ENCODE results near the gene AP1S1.
"Not testable (repeated sequence)": the region's sequence is repeated elsewhere in the genome, so short reads cannot be mapped to it uniquely, and the experiment has no call there.

Gene AP1S1

GRCh38 chr7:101171442-101171837 lies 17.2 kb downstream of the AP1S1 start:
- DNase-seq (ENCODE audit: low read depth) = no peak

- DNase-seq (ENCODE audit: low read depth) = no peak
These were observed 18.0 kb downstream of the AP1S1 start for GRCh38 chr7:101172005-101172853.

GRCh38 chr7:101172854-101173751 lies 18.8 kb downstream of the AP1S1 start:
- no peak for DNase-seq (ENCODE audit: low read depth)

GRCh38 chr7:101173752-101174244 lies 19.5 kb downstream of the AP1S1 start:
- peak; percentile 40 for DNase-seq (ENCODE audit: low read depth)

- no peak for DNase-seq (ENCODE audit: low read depth)
These were observed 20.1 kb downstream of the AP1S1 start for GRCh38 chr7:101174322-101174854.

- DNase-seq (ENCODE audit: low read depth) = no peak
These were observed 21.4 kb downstream of the AP1S1 start for GRCh38 chr7:101175664-101176063.

- DNase-seq (ENCODE audit: low read depth) = no peak
These were observed 23.4 kb downstream of the AP1S1 start for GRCh38 chr7:101177644-101178043.

GRCh38 chr7:101179117-101179516 lies 24.8 kb downstream of the AP1S1 start:
- no peak for DNase-seq (ENCODE audit: low read depth)

- no peak for DNase-seq (ENCODE audit: low read depth)
These were observed 25.4 kb downstream of the AP1S1 start for GRCh38 chr7:101179713-101180112.

GRCh38 chr7:101180130-101180755 lies 26.0 kb downstream of the AP1S1 start, which contains the start of gene NAT16:
Gene NAT16 (minus strand): TSS chr7:101180293. CDS start chr7:101174807, 5,486 bp downstream.
- DNase-seq (ENCODE audit: low read depth) = no peak

GRCh38 chr7:101185258-101185839 lies 31.1 kb downstream of the AP1S1 start:
- no peak for DNase-seq (ENCODE audit: low read depth)

- DNase-seq (ENCODE audit: low read depth) = no peak
These were observed 31.9 kb downstream of the AP1S1 start for GRCh38 chr7:101186194-101186593.

GRCh38 chr7:101186844-101187428 lies 32.7 kb downstream of the AP1S1 start:
- no peak for DNase-seq (ENCODE audit: low read depth)

GRCh38 chr7:101189109-101189508 lies 34.8 kb downstream of the AP1S1 start:
- DNase-seq (ENCODE audit: low read depth) = no peak

- DNase-seq (ENCODE audit: low read depth) = no peak
These were observed 41.6 kb downstream of the AP1S1 start for GRCh38 chr7:101195884-101196283.

- DNase-seq (ENCODE audit: low read depth) = no peak
These were observed 43.7 kb downstream of the AP1S1 start for GRCh38 chr7:101197991-101198390.

- DNase-seq (ENCODE audit: low read depth) = no peak
These were observed 44.2 kb downstream of the AP1S1 start for GRCh38 chr7:101198476-101198875.

GRCh38 chr7:101199522-101199921 lies 45.2 kb downstream of the AP1S1 start:
- DNase-seq (ENCODE audit: low read depth) = not testable (repeated sequence)

- DNase-seq (ENCODE audit: low read depth) = no peak
These were observed 46.2 kb downstream of the AP1S1 start for GRCh38 chr7:101200504-101200861.

GRCh38 chr7:101200862-101201599 lies 46.8 kb downstream of the AP1S1 start, which contains the start of gene MOGAT3:
Gene MOGAT3 (minus strand): TSS chr7:101201036. CDS start chr7:101200854, 182 bp downstream.
- DNase-seq (ENCODE audit: low read depth) = no peak
